Measurements from ENCODE around the gene NCAN.

- TF ChIP-seq CTCF (IDR thresholded peaks at IDR 0.05): no peak
- no peak for TF ChIP-seq POLR2A (IDR thresholded peaks at IDR 0.05)
These were observed 20.5 kb downstream of the NCAN start for GRCh38 chr19:19232261-19232721.

Data from right lobe of liver (tissue), 4 donors.